ENCODE data around the gene ST14.

DNA sequence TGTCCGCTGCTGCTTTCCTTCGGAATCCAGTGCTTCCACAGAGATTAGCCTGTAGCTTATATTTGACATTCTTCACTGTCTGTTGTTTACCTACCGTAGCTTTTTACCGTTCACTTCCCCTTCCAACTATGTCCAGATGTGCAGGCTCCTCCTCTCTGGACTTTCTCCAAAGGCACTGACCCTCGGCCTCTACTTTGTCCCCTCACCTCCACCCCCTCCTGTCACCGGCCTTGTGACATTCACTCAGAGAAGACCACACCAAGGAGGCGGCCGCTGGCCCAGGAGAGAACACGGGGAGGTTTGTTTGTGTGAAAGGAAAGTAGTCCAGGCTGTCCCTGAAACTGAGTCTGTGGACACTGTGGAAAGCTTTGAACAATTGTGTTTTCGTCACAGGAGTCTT lies 15.4 kb upstream of the ST14 start:
- TF ChIP-seq POLR2A (IDR thresholded peaks at IDR 0.05) (peak; percentile 32), POLR2AphosphoS5 (IDR thresholded peaks at IDR 0.05) (peak in 2 of 3 donors; percentile 22 to 44), EP300 (IDR thresholded peaks at IDR 0.05; ENCODE audit: low read depth) (no peak)
- TF ChIP-seq, protein P1, sequence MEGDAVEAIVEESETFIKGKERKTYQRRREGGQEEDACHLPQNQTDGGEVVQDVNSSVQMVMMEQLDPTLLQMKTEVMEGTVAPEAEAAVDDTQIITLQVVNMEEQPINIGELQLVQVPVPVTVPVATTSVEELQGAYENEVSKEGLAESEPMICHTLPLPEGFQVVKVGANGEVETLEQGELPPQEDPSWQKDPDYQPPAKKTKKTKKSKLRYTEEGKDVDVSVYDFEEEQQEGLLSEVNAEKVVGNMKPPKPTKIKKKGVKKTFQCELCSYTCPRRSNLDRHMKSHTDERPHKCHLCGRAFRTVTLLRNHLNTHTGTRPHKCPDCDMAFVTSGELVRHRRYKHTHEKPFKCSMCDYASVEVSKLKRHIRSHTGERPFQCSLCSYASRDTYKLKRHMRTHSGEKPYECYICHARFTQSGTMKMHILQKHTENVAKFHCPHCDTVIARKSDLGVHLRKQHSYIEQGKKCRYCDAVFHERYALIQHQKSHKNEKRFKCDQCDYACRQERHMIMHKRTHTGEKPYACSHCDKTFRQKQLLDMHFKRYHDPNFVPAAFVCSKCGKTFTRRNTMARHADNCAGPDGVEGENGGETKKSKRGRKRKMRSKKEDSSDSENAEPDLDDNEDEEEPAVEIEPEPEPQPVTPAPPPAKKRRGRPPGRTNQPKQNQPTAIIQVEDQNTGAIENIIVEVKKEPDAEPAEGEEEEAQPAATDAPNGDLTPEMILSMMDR (IDR thresholded peaks at IDR 0.05), result no peak
